Esophagus squamous epithelium (tissue), 5 donors: ENCODE data around the gene CCND1. TPM values are rescaled to one million over a fixed set of nuclear protein-coding genes. Genes with fewer than 3 reads are reported as not detected.

Source experiments
- DNase-seq: peaks from one replicate; lab custom pipeline; 2025; lab: John Stamatoyannopoulos, UW
- H3K27ac ChIP-seq, 4 donors: fragments of 200-600 bp; sonication (generic); one replicate each; pipeline ENCODE4 v1.5.1; 2016 to 2019; ENCODE audit warnings: mild to moderate bottlenecking in 1 of 4
- H3K27me3 ChIP-seq, 4 donors: fragments of 200-600 bp; sonication (generic); 1 replicate in 3 of 4; 2 replicates in 1 of 4; pipeline versions ENCODE4 v1.5.1 to v1.6.0; 2017 to 2021; ENCODE audit warnings: antibody characterized with exemption in 1 of 4
- H3K36me3 ChIP-seq, 3 donors: fragments of 200-600 bp; sonication (generic); one replicate each; pipeline ENCODE4 v1.5.1; 2016 to 2019
- H3K4me1 ChIP-seq, 3 donors: fragments of 200-600 bp; sonication (generic); one replicate each; pipeline ENCODE4 v1.5.1; 2017 to 2019
- H3K4me3 ChIP-seq, 4 donors: fragments of 200-600 bp; sonication (generic); 1 replicate in 3 of 4; 2 replicates in 1 of 4; pipeline ENCODE4 v1.5.1; 2016 to 2019; ENCODE audit warnings: mild to moderate bottlenecking in 2 of 4, moderate library complexity in 1 of 4
- H3K9me3 ChIP-seq, 3 donors: fragments of 200-600 bp; sonication (generic); one replicate each; pipeline ENCODE4 v1.5.1; 2016 to 2019
- POLR2A ChIP-seq, 4 donors: fragments of 450-650 bp; IDR thresholded peaks; one replicate each; pipeline ENCODE4 v1.6.1; 2017; ENCODE audit warnings: antibody characterized with exemption in 4 of 4, mild to moderate bottlenecking in 4 of 4, moderate library complexity in 3 of 4
- WGBS, 2 donors: methylation state at CpG; one replicate each; pipeline ENCODE4 v1.1.5; 2018; 5-methylcytosine and 5-hydroxymethylcytosine counted together
- intact Hi-C: fragments of 100-400 bp; cut with DNase I; formaldehyde crosslinking; loops from one replicate; pipeline ENCODE4 v1.15.0; 2022
- total RNA-seq, 4 donors: library from RNA; depleted of rRNA; stranded (reverse); fragments of >200 nt; gene quantifications; one replicate each; pipeline ENCODE4 v1.1.0, GENCODE V29; 2016
- TF ChIP-seq, protein P1 (sequence below), 6 experiments: fragments of 450-650 bp in 4 of 6; fragments of 200-600 bp in 2 of 6; sonication (generic) in 2 of 6; IDR thresholded peaks; one replicate each; pipeline ENCODE4 v1.5.1; 2016 to 2019; ENCODE audit warnings: antibody characterized with exemption in 6 of 6, mild to moderate bottlenecking in 4 of 6, moderate library complexity in 4 of 6
- donor health status: DM: yes; HTN: yes; CAD: no.

Gene CCND1
- total RNA-seq, 4 donors from 2014 or later: 64.1 to 216 (median 145) TPM

DNA sequence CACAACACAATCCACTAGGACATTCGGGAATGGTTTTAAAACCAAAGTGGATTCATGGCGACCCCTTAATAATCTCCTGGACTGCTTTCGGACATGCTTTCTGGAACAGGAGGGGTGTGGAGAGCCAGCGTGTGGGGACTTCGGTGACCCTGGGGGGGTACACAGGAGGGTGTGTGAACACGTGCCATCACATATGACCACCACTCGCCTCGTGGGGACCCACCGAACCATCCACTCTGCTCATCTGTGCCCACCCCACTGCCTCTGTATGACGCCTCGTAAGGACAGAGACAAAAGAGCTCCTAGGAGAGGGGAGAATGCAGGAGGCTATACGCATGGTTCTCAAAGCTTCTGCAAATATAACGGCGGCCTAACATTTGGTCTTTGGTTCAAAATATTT is 25.3 kb downstream of the CCND1 start:
- DNase-seq: no peak
- Histone ChIP-seq H3K4me1 (peaks cover 22 to 47% (median 34%) of the 10 kb centered on the region in 3 donors), H3K36me3 (peaks cover 0 to 83% (median 0%) of the 10 kb centered on the region in 3 donors), H3K9me3 (no peaks in the 10 kb centered on the region), H3K27ac (peak overlapping the region in 1 of 4 donors; percentile 81), H3K27me3 (no peaks in the 10 kb centered on the region), H3K4me3 (no peak overlapping the region)
- intact Hi-C loops: no loop called here
- TF ChIP-seq POLR2A (IDR thresholded peaks at IDR 0.05): no peak
- TF ChIP-seq, protein P1, sequence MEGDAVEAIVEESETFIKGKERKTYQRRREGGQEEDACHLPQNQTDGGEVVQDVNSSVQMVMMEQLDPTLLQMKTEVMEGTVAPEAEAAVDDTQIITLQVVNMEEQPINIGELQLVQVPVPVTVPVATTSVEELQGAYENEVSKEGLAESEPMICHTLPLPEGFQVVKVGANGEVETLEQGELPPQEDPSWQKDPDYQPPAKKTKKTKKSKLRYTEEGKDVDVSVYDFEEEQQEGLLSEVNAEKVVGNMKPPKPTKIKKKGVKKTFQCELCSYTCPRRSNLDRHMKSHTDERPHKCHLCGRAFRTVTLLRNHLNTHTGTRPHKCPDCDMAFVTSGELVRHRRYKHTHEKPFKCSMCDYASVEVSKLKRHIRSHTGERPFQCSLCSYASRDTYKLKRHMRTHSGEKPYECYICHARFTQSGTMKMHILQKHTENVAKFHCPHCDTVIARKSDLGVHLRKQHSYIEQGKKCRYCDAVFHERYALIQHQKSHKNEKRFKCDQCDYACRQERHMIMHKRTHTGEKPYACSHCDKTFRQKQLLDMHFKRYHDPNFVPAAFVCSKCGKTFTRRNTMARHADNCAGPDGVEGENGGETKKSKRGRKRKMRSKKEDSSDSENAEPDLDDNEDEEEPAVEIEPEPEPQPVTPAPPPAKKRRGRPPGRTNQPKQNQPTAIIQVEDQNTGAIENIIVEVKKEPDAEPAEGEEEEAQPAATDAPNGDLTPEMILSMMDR (IDR thresholded peaks at IDR 0.05): no peak
- 82 to 88% methylated on average over 12 to 14 of the region's 14 CpGs for WGBS, 2 donors

DNA sequence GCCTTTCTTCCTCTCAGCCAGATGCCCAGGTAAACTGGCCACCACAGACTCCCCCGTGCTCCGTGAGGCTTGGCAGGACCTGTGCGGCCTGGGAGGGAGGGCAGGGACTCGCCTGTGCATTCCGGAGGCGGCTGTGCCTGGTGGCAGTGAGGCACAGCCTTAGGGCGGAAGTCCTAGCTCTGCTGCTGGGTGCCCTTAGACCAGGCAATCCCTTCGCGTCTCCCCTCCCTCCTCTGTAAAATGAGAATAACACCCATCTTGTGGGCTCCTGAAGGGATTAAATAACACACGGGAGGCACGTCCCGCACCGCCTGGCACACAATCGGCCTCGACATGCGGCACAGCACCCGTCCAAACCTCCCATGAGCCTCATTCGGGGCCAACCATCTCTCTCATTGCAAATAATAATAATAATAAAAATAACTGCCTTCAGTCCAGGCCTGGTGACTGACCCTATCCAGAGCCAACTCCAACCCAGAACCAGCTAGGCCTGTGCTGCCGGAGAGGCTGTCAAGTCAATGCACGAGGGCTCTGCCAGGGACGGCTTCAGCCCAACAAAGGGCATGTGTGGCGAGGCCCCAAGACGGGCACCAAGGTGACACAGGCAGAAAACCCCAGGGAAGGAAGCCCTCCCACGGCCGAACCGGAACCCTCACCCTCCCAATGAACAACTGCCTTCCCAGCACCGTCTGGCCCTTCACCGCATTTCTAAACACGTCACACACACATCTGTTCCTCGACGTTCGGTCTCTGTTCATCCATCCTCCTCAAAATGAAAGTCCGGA is 26.0 kb downstream of the CCND1 start:
- H3K9me3 ChIP-seq: no peaks in the 10 kb centered on the region
- no peak for TF ChIP-seq POLR2A (IDR thresholded peaks at IDR 0.05)
- TF ChIP-seq, protein P1 (IDR thresholded peaks at IDR 0.05): no peak
- WGBS, 2 donors: 38 to 64% methylated on average over 17 to 23 of the region's 33 CpGs
- intact Hi-C loops: no loop called here
- peak overlapping the region in 3 of 4 donors; percentile 44 to 81 (median 67) for H3K27ac ChIP-seq
- H3K4me1 ChIP-seq: peaks cover 22 to 47% (median 34%) of the 10 kb centered on the region in 3 donors
- DNase-seq: no peak
- H3K27me3 ChIP-seq: no peaks in the 10 kb centered on the region
- H3K36me3 ChIP-seq: peaks cover 0 to 88% (median 0%) of the 10 kb centered on the region in 3 donors
- no peak overlapping the region for H3K4me3 ChIP-seq

DNA sequence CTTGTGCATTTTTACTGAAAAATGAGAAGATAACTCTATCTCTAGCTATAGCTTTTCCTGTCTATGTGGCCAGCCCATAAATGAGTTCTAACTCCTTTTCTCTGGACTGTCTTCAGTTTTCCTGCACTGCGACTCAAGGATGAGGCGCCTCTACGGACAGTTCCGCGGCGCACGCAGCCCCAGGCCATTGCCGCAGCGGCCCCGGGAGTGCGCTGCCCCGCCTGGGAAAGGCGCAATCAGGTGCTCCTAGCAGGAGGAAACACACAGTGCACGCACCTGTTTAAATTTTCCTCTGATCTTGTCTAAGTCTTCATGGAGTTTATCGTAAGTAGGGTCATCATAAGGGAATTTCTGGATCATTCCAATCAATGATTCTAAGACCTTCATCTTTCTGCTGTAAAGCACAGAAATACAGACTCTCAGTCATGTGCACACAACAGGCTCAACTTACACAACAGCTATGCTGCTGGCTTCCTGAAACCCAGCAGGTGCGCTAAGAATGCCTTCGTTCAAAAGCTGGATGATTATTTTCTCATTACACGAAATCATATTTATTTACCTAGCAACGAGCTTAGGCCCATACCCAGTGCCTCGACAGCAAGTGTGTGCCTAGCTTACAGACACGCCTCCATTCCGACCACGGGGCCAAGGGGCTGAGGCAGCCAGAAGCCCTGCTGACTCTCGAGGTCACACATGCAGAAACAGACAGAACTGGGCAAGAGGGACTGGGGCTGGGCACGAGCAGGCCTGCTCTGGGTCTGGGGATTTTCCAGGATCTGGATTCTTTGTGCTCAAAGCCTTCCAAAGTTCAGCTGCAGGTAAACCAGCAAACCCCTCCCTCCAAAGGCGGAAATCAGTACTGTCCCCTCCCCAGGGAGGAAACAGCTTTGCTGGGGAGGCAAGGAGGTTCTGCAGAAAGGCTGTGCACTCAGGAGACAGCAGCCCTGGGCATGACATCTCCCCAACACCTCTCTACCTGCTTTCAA is 27.0 kb downstream of the CCND1 start:
- H3K27ac ChIP-seq: peak overlapping the region; percentile 44 to 81 (median 63)
- H3K4me1 ChIP-seq: peaks cover 22 to 54% (median 35%) of the 10 kb centered on the region in 3 donors
- TF ChIP-seq POLR2A (IDR thresholded peaks at IDR 0.05): no peak
- TF ChIP-seq, protein P1 (IDR thresholded peaks at IDR 0.05): no peak
- intact Hi-C loops: no loop called here
- no peaks in the 10 kb centered on the region for H3K27me3 ChIP-seq
- peaks cover 0 to 88% (median 0%) of the 10 kb centered on the region in 3 donors for H3K36me3 ChIP-seq
- H3K9me3 ChIP-seq: no peaks in the 10 kb centered on the region
- DNase-seq: no peak
- WGBS, 2 donors: 48 to 52% methylated on average over 17 to 22 of the region's 26 CpGs
- H3K4me3 ChIP-seq: no peak overlapping the region

DNA sequence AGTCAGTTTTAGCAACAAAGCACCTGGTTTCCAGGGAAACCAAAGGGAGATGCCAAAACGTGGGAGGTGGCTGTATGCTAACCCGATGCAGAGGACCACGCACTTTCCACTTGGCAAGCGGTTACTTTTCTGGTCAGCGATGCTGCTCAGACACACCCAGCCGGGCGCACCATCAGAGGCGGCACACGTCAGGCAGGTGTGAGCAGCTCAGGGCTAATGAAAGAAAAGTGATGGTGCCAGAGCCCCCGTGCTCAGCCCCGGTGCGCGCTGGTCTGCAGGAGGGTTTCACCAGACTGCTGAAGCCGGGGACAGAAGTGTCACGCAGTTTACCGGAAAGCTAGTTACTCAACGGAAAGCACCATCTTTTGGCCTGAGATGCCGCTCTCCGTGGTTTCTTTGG is 28.5 kb downstream of the CCND1 start:
- peaks cover 33 to 70% (median 49%) of the 10 kb centered on the region in 3 donors for H3K4me1 ChIP-seq
- intact Hi-C loops: no loop called here
- H3K9me3 ChIP-seq: no peaks in the 10 kb centered on the region
- H3K27ac ChIP-seq: peak overlapping the region in 1 of 4 donors; percentile 81
- no peak for DNase-seq
- 47 to 70% methylated on average over 9 to 19 of the region's 19 CpGs for WGBS, 2 donors
- H3K4me3 ChIP-seq: no peak overlapping the region
- H3K36me3 ChIP-seq: peaks cover 0 to 77% (median 0%) of the 10 kb centered on the region in 3 donors
- TF ChIP-seq, protein P1 (IDR thresholded peaks at IDR 0.05): no peak
- no peak for TF ChIP-seq POLR2A (IDR thresholded peaks at IDR 0.05)
- H3K27me3 ChIP-seq: no peaks in the 10 kb centered on the region
